Astrocyte (in vitro differentiated cells and primary cell): ENCODE measurements around the gene CCNT2.

Source experiments
- CTCF ChIP-seq: IDR thresholded peaks from 2 replicates; pipeline ENCODE4 v1.5.1; 2011; ENCODE audit warnings: low read depth, mild to moderate bottlenecking, inconsistent platforms, low read length, moderate library complexity; ENCODE audit not compliant: insufficient read depth
- EZH2 ChIP-seq: IDR thresholded peaks from 2 replicates; pipeline ENCODE4 v1.6.1; 2012; ENCODE audit warnings: mild to moderate bottlenecking, low read length, inconsistent platforms; ENCODE audit not compliant: insufficient read depth

GRCh38 chr2:134873152-134873551 lies 45.5 kb upstream of the CCNT2 start:
- no peak for TF ChIP-seq CTCF
- no peak for TF ChIP-seq EZH2
